ENCODE results near the gene KRT2.

Gene KRT2

GRCh38 chr12:52651726-52652261 lies at the start of gene KRT2:
TSS of gene KRT2 (minus strand) at chr12:52652211. CDS start at chr12:52652142, 69 bp downstream.
- DNase-seq = no peak

- DNase-seq = no peak
These were observed 49.3 kb upstream of the KRT2 start for GRCh38 chr12:52701281-52701680.

DNA sequence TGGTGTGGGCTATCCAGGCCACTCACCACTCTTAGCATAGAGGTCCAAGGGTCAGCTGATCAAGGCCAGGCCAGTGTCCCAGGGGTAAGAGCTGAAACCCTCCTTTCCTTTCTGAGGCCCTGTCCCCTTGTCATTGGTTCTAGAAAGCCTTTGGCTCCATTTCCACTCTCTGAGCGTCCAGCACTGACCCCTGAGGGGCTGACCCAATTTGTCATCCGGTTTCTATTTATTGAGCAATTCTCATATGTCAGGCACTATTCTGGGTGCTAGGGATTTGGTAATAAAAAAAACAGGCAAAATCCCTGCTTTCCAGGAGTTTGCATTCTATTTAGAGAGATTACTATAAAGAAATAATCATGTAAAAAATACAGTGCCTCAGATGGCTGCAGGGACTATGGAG lies 47.9 kb upstream of the KRT2 start:
- DNase-seq = no peak

- no peak for DNase-seq
These were observed 47.4 kb upstream of the KRT2 start for GRCh38 chr12:52699373-52699772.

DNA sequence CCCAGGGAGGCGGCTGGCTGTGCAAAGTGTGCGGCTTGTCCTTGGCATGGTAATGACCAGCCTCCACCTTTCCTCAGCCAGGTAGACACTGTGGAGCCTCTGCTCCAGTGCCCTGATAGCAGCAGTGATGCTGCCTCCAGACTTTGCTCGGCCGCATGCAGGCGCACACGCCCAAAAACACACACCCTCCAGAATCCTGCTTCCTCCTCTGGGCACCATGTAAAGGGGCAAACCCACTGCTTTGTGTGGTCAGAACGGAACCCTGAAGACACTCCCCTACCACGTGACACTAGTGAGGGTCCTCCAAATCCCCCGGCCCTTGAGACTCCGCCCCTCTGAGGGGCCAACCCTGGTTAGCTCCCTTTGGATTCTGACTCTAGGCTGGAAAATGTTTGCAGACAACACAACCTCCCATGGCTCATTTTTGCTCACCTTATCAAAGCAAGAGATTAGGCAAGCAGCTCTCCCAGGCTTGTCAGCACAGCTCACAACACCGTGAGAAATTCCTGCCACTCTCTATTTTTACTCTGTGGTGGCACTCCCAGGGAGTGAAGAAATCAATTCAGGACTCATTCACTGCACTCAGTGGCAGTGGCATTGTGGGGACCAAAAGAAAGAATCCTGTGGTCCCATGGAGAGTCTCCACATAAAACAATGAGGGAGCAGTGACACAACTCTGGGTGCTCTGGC lies 46.8 kb upstream of the KRT2 start:
- no peak for DNase-seq

DNA sequence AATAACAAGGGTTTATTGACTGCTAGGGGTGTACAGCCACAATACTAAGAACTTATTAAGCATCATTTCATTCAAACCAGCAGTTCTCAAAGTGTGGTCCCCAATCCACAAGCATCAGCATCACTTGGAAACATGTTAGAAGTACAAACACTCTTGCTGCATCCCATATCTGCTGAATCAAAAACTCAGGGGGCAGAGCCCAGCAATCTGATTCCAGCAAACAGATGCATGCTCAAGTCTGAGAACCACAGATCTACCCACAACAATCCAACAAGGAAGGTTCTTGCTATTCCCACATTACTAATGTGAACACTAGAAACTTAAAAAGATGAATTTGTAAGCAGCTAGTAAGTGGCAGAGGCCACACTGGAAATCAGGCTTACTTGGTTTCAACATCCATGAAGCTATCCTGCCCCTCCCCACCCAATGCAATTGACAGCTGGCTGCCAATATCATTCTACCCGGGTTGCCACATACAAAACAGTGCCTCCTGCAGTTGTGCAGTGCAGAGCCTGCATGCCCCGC lies 45.1 kb upstream of the KRT2 start:
- DNase-seq = no peak

- DNase-seq = no peak
These were observed 44.6 kb upstream of the KRT2 start for GRCh38 chr12:52696588-52696987.

GRCh38 chr12:52695039-52695438 lies 43.0 kb upstream of the KRT2 start:
- no peak for DNase-seq

DNA sequence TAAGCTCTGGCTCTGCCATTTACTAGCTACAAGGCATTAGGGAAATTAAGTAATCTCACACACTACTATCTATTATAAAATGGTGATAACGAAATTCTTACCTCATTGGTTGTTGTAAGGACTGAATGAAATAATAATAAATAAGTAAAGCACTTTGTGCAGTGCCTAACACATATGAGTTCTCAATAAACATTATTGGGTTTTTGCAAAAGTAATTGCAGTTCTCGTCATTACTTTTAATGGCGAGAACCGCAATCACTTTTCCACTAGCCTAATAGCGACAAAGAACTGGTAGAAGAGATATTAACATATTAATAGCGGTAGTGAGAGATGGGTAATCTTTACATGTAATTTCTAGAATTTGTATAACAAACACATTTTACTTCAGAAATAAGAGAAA lies 42.1 kb upstream of the KRT2 start:
- no peak for DNase-seq

- DNase-seq = no peak
These were observed 41.2 kb upstream of the KRT2 start for GRCh38 chr12:52693261-52693660.

DNA sequence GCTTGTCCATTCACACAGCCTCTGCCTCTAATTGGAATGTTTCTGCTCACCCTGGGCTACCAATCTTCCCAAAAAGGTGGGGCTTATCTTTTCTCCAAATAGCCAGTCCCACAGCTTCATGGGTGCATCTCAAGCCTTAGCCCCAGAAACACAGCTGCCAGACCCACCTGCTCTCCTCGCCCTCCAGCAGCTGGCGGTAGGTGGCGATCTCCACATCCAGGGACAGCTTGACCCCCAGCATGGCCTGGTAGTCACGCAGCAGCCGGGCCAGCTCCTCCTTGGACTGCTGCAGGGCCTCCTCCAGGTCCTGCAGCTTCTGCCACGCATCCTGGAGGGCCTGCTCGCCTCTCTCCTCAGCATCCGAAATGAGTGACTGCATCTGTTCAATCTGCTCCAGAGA lies 40.2 kb upstream of the KRT2 start:
- no peak for DNase-seq

DNA sequence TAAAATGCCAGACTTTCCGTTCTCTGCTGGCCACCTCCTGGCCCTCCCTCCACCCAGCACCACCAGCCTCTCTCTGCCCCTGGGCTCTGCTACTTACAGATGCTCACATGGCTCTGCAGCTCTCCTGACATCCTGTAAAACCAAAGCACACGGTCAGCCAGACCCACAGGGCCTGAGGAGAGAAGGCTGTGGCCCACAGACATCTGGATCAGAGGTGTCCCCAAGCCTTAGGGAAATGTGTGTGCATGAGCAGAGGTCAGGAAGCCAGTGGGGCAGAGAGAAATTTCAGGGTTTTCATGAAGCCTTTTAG lies 39.8 kb upstream of the KRT2 start:
- no peak for DNase-seq

DNA sequence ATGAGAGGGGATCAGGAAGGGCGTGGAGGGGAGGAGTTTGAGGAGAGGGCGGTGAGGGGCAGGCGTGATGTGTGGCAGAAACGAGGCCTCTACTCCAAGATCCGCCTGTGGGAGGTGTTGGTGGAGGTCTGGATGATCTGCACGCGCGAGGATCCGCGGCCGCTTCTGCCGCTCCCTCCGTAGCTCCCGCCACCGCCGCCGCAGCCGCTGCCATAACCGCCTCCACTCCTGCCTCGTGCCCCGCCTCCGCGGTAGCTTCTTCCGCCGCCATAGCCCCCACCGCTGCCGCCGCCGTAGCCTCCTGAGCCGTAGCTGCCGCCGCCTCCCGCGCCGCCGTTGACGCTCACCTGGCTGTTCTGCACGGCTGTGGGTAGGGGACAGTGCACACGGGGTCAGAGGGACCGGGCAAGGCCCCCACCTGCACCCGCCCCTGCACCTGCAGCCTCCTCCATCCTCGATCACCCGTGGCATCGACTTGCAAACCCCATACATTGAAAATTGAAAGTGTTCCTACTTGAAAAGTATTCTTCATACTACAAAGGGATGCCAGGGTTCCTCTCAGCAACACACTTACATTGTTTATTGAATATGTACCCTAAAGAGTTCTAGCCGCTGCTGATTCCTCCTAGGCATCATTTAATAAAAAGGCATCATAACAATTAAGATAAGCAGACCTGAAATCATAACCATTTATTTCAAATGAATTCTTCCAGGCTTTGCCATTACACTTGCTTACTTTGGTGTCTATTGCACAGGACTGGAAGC lies 39.2 kb upstream of the KRT2 start:
- peak; percentile 83 for DNase-seq

DNA sequence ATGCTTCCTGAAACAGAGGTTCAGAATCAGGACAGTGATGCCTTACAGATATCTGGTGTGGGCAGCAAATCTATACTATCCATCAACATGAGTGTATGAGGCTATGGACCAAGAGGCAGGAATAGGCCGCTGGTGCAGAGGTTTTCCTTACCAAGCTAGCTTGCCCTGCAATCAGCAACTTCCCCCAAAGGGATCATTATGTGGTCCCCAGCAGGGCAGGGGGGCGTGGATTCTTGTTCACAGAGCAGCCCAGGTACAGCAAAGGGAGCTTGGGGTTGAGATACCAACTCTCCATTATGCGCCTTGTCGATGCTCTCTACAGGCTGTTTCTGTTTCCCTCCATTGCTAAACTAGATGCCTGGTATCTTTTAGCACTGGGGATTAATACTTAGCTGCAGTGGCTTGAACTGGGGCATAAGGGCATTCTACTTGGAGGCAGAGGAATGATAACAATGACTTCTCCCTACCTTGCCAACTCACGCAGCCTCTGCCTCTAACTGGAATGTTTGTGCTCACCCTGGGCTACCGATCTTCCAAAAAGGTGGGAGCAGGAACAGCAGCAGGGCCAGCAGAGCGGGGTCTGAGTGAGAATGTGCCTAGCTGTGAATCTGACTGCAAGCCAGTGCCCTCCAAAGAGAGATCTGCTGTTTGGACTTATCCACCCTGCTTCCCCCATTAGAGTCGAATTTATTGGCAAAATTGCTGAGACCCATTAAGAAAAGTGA lies 38.5 kb upstream of the KRT2 start:
- no peak for DNase-seq

DNA sequence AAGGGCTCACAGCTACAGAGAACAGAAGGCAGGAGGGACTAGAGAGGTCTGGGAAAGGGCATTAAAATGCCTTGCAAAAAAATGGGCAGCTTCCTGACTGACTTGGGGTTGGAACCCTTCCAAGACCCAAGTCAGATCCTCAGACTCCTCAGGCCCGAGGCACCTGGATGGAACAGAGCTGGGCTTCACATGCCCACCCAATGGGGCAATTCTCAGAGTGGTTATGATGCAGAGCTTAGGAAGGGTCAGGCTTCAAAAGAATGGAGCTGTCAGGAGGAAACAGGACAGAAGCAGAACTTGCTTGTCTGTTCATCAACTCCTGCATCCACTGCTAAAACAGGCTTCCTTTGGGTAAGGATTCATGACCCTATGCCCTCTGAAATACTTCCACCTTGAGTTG lies 37.9 kb upstream of the KRT2 start:
- DNase-seq = no peak

DNA sequence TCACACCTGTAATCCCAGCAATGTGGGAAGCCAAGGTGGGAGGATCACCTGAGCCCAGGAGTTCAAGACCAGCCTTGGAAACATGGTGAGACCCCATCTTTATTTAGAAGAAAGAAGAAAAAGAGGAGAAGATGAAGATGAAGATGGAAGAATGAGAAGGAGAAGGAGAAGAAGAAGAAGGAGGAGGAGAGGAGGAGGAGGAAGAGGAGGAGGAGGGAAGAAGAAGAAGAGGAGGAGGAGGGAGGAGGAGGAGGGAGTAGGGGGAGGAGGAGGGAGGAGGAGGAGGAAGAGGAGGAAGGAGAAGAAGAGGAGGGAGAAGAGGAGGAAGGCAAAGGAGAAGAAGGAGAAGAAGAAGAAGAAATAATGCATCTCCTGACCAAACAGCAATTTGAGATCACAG lies 37.2 kb upstream of the KRT2 start:
- DNase-seq = no peak

- DNase-seq = no peak
These were observed 36.5 kb upstream of the KRT2 start for GRCh38 chr12:52688481-52688880.

- no peak for DNase-seq
These were observed 35.7 kb upstream of the KRT2 start for GRCh38 chr12:52687497-52688385.

- no peak for DNase-seq
These were observed 34.9 kb upstream of the KRT2 start for GRCh38 chr12:52686756-52687487.

DNA sequence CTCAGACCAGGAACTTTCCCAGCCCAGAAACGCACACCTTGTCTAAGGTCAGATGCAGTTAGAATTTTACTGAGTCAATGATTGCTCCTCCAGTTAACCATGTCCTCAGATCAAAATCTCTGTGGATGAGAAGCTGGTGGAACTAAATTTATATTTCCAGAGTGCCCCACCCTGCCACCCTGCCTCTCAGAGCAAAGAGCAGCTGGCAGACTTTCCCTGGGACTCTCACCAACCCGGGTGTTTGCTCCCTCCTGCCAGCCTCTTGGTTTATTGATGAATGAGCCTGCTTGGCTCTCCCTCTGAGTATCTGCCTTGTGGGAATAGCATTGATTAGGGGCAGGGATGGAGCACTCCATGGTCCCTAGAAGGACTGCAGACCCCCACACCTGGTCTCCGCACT lies 34.1 kb upstream of the KRT2 start:
- DNase-seq = no peak

DNA sequence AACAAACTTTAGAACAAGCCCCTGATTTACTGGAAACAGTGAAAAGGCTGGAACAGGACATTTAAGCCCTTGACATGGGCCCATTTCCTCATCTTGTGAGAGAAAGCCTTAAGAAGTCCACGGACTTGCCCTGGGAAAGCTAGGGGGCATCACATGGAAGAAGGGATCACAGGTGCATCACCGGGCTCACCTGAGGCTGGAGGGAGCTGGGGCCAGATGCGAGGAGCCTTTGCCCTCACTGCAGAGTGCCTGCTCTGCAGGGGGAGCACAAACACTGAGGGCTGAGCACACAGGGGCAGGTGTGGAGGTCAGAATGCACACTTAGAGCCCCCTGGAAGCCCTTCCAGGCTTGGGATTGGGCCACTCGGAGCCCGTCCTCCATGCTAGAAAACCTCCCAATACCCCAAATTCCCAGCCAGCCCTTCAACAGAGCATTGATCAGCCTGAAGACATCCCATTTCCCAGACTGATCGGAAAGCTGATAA lies 33.4 kb upstream of the KRT2 start:
- DNase-seq = no peak

DNA sequence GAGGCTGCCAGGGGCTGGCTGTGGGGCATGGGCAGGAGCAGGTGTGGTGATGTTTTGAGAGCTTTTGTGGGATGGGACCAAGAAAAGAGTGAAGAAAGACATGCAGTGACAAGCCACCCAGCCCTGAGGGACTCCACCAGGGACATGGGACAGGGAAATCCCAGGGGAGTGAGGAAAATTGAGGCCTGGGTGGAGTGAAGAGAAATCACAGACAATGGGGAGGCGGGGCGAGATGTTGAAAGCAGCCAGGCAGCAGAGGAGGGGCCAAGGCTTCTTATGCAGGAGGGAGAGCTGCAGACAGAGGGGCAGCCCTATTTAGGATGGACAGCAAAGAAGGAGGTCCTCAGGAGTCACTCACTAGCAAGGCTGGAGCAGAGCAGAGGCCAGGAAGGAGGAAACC lies 32.4 kb upstream of the KRT2 start:
- no peak for DNase-seq
